Neural cell (in vitro differentiated cells): ENCODE measurements around the gene FAM177B. TPM values are rescaled to one million over a fixed set of nuclear protein-coding genes. Genes with fewer than 3 reads are reported as not detected.

ENCODE experiments used
- H2AFZ ChIP-seq: fragments of 200-600, 300-800 bp; sonication (generic), shearing (Covaris generic); 2 replicates; pipeline ENCODE4 v1.6.0; 2014; ENCODE audit warnings: low read depth, mild to moderate bottlenecking, antibody characterized with exemption, low read length, moderate library complexity
- H3F3A ChIP-seq: fragments of 200-600 bp; shearing (Covaris generic); 2 replicates; pipeline ENCODE4 v1.6.1; 2016; ENCODE audit warnings: mild to moderate bottlenecking, moderate library complexity, mixed read lengths, antibody characterized with exemption, low read length; ENCODE audit not compliant: insufficient read depth, poor library complexity, severe bottlenecking
- H3K27ac ChIP-seq: fragments of 200-600, 300-800 bp; sonication (generic), shearing (Covaris generic); 2 replicates; pipeline ENCODE4 v1.5.1; 2014; ENCODE audit warnings: mild to moderate bottlenecking, low read length, moderate library complexity
- H3K27me3 ChIP-seq: fragments of 300-800, 200-600 bp; sonication (generic), shearing (Covaris generic); 2 replicates; pipeline ENCODE4 v1.6.0; 2014; ENCODE audit warnings: mild to moderate bottlenecking, low read depth, low read length, moderate library complexity; ENCODE audit not compliant: insufficient read depth
- H3K36me3 ChIP-seq: fragments of 300-800, 200-600 bp; sonication (generic), shearing (Covaris generic); 2 replicates; pipeline ENCODE4 v1.5.1; 2014; ENCODE audit warnings: mild to moderate bottlenecking, antibody characterized with exemption, low read length, moderate library complexity; ENCODE audit not compliant: insufficient read depth
- H3K4me2 ChIP-seq: fragments of 300-800, 200-600 bp; sonication (generic), shearing (Covaris generic); 2 replicates; pipeline ENCODE4 v1.6.0; 2014; ENCODE audit warnings: mild to moderate bottlenecking, low read length
- H3K4me3 ChIP-seq: fragments of 300-800, 200-600 bp; sonication (generic), shearing (Covaris generic); 2 replicates; pipeline ENCODE4 v1.5.1; 2014; ENCODE audit warnings: mild to moderate bottlenecking, low read length, moderate library complexity
- H3K79me2 ChIP-seq: fragments of 200-600 bp; shearing (Covaris generic); replicated peaks from 2 replicates; pipeline ENCODE4 v1.6.0; 2014; ENCODE audit warnings: mild to moderate bottlenecking, low read length, moderate library complexity; ENCODE audit not compliant: insufficient read depth
- H3K9ac ChIP-seq: fragments of 300-800, 200-600 bp; sonication (generic), shearing (Covaris generic); 2 replicates; pipeline ENCODE4 v1.6.1; 2016; ENCODE audit warnings: mild to moderate bottlenecking, low read length, mixed read lengths
- H3K9me2 ChIP-seq: fragments of 200-600 bp; shearing (Covaris generic); 2 replicates; pipeline ENCODE4 v1.6.1; 2016; ENCODE audit warnings: mild to moderate bottlenecking, low read length, mixed read lengths; ENCODE audit not compliant: insufficient read depth
- H3K9me3 ChIP-seq: fragments of 200-600, 300-800 bp; sonication (generic), shearing (Covaris generic); 2 replicates; pipeline ENCODE4 v1.6.1; 2016; ENCODE audit warnings: mild to moderate bottlenecking, mixed run types, low read length, moderate library complexity, mixed read lengths
- H4K20me1 ChIP-seq: fragments of 200-600 bp; shearing (Covaris generic); 2 replicates; pipeline ENCODE4 v1.6.1; 2016; ENCODE audit warnings: mild to moderate bottlenecking, mixed run types; ENCODE audit not compliant: insufficient read depth
- EP300 ChIP-seq: fragments of 450-650 bp; conservative IDR thresholded peaks from 2 replicates; pipeline ENCODE4 v1.6.1; 2014; ENCODE audit warnings: antibody characterized with exemption, mild to moderate bottlenecking, moderate library complexity; ENCODE audit not compliant: poor library complexity, severe bottlenecking
- EZH2 ChIP-seq: fragments of 200-600, 300-800 bp; shearing (Covaris generic), sonication (generic); IDR thresholded peaks from 2 replicates; pipeline ENCODE4 v1.6.1; 2014; ENCODE audit warnings: antibody characterized with exemption, low read length, borderline replicate concordance, mild to moderate bottlenecking; ENCODE audit not compliant: insufficient read depth, poor library complexity, severe bottlenecking
- MXI1 ChIP-seq: fragments of 450-650 bp; conservative IDR thresholded peaks from 2 replicates; pipeline ENCODE4 v1.6.1; 2014; ENCODE audit warnings: antibody characterized with exemption, mild to moderate bottlenecking; ENCODE audit not compliant: poor library complexity, severe bottlenecking
- POLR2AphosphoS5 ChIP-seq: IDR thresholded peaks from 2 replicates; pipeline ENCODE4 v1.6.1; 2012
- RAD21 ChIP-seq: fragments of 450-650 bp; conservative IDR thresholded peaks from 2 replicates; pipeline ENCODE4 v1.6.1; 2014; ENCODE audit warnings: antibody characterized with exemption, mild to moderate bottlenecking, moderate library complexity
- SMC3 ChIP-seq: fragments of 450-650 bp; conservative IDR thresholded peaks from 2 replicates; pipeline ENCODE4 v1.6.1; 2014; ENCODE audit warnings: antibody characterized with exemption, mild to moderate bottlenecking, moderate library complexity; ENCODE audit not compliant: poor library complexity
- TAF1 ChIP-seq: IDR thresholded peaks from 2 replicates; pipeline ENCODE4 v1.6.1; 2012; ENCODE audit warnings: low read depth
- polyA minus RNA-seq: library from RNA; depleted of rRNA, polyadenylated mRNA; stranded (reverse); fragments of >200 nt; gene quantifications from 2 replicates; pipeline ENCODE4 v1.2.3, GENCODE V29; 2014
- polyA plus RNA-seq: library from polyadenylated mRNA; depleted of rRNA; stranded (reverse); fragments of >200 nt; gene quantifications from 2 replicates; pipeline ENCODE4 v1.2.3, GENCODE V29; 2014
- TF ChIP-seq, protein P1 (sequence below): fragments of 450-650 bp; IDR thresholded peaks from 2 replicates; pipeline ENCODE4 v1.5.1; 2014; ENCODE audit warnings: antibody characterized with exemption, mild to moderate bottlenecking, moderate library complexity; ENCODE audit not compliant: poor library complexity, severe bottlenecking
- TF ChIP-seq, protein P2 (sequence below): IDR thresholded peaks from 2 replicates; pipeline ENCODE4 v1.6.1; 2012; ENCODE audit warnings: borderline replicate concordance

Gene FAM177B
- polyA plus RNA-seq (not detected in 2 replicates), polyA minus RNA-seq (not detected in 2 replicates)

DNA sequence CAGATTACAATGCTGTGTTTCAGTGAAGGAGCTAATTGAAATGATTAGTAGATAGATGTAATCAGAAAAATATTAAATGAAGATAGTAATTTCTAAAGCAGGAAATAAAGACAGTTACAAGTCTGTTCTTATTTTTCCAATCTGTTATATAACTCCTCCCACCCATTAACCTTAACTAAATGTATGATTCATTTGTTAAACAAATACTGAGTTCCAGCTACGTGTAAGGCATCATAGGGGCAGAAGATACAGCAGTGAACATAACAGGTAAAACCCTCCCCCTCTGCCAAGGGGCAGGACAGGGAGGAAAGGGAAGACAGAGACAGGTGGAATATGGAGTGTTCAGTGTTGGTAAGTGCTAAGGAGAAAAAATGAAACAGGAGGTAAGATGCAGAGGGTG is at the start of gene FAM177B:
FAM177B (plus strand) TSS at position 231 of the 400 bp plus-strand sequence. CDS start 9,344 bp downstream, outside the sequence.
- no peaks in the 10 kb centered on the region for H3K36me3 ChIP-seq
- no peak within 1 kb of the TSS for H3K4me3 ChIP-seq
- H3K27me3 ChIP-seq, result no peaks in the 10 kb centered on the region
- H3K9me2 ChIP-seq, result no peaks in the 10 kb centered on the region
- no peaks in the 10 kb centered on the region for H4K20me1 ChIP-seq
- H3K79me2 ChIP-seq, result no peaks in the 10 kb centered on the region
- TF ChIP-seq RAD21 (no peak), SMC3 (no peak)
- TF ChIP-seq, protein P1, sequence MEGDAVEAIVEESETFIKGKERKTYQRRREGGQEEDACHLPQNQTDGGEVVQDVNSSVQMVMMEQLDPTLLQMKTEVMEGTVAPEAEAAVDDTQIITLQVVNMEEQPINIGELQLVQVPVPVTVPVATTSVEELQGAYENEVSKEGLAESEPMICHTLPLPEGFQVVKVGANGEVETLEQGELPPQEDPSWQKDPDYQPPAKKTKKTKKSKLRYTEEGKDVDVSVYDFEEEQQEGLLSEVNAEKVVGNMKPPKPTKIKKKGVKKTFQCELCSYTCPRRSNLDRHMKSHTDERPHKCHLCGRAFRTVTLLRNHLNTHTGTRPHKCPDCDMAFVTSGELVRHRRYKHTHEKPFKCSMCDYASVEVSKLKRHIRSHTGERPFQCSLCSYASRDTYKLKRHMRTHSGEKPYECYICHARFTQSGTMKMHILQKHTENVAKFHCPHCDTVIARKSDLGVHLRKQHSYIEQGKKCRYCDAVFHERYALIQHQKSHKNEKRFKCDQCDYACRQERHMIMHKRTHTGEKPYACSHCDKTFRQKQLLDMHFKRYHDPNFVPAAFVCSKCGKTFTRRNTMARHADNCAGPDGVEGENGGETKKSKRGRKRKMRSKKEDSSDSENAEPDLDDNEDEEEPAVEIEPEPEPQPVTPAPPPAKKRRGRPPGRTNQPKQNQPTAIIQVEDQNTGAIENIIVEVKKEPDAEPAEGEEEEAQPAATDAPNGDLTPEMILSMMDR, result no peak
- H3K9ac ChIP-seq, result no peak within 1 kb of the TSS
- H2AFZ ChIP-seq, result no peak within 1 kb of the TSS
- no peak within 1 kb of the TSS for H3K27ac ChIP-seq
- H3F3A ChIP-seq, result no peaks in the 10 kb centered on the region
- H3K9me3 ChIP-seq, result no peaks in the 10 kb centered on the region
- no peak within 1 kb of the TSS for H3K4me2 ChIP-seq

DNA sequence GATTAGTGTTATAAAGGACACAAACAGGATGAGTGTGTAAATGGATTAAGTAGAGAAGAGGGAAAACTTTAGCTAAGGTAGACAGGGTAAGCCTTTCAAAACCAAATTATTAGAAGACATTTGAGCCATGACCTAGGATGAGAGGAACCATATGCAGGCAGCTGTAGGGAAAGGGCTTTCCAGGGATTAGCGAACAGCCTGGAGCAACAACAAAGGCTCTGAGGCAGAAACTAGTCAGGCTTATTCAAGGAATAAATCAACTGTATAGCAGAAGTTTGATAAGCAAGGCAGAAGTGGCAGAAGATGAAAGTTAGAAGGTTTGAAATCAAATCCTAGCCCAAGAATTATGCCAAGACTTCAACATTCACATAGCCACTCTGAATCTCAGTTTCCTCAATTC is 46.0 kb upstream of the FAM177B start:
- Histone ChIP-seq H3K27ac (no peak overlapping the region), H3K9me3 (no peaks in the 10 kb centered on the region), H3K9me2 (no peaks in the 10 kb centered on the region), H3K4me3 (no peak overlapping the region), H3K27me3 (no peaks in the 10 kb centered on the region), H3K36me3 (no peaks in the 10 kb centered on the region), H2AFZ (no peak overlapping the region), H3K9ac (no peak overlapping the region), H3K79me2 (no peaks in the 10 kb centered on the region), H3K4me2 (no peak overlapping the region), H3F3A (no peaks in the 10 kb centered on the region), H4K20me1 (no peaks in the 10 kb centered on the region)
- TF ChIP-seq, protein P1, result no peak
- TF ChIP-seq EZH2, result no peak

DNA sequence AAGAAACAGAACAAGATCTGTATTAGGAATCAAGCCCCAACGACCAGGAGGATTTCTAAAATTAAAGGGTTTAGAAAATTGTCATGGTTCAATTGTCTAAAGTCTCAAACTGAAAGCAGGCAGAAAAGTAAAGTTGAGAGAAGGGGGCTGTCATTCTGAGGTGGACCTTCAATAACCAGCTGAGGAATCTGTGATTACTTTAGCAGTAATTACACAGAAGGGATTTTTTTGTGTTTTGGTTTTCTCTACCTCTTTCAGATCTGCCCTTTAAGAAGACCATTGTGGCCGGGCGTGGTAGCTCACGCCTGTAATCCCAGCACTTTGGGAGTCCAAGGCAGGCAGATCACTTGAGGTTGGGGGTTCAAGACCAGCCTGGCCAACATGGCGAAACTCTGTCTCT is 42.1 kb upstream of the FAM177B start:
- Histone ChIP-seq H4K20me1 (no peaks in the 10 kb centered on the region), H3K79me2 (no peaks in the 10 kb centered on the region), H3K9ac (no peak overlapping the region), H3K36me3 (no peaks in the 10 kb centered on the region), H3K27me3 (no peaks in the 10 kb centered on the region), H2AFZ (no peak overlapping the region), H3K4me2 (no peak overlapping the region), H3K4me3 (no peak overlapping the region), H3K9me2 (no peaks in the 10 kb centered on the region), H3K27ac (no peak overlapping the region), H3F3A (no peaks in the 10 kb centered on the region), H3K9me3 (no peaks in the 10 kb centered on the region)
- TF ChIP-seq, protein P1, result no peak
- TF ChIP-seq RAD21 (no peak), POLR2AphosphoS5 (no peak), SMC3 (no peak), MXI1 (no peak), TAF1 (no peak), EP300 (no peak), EZH2 (no peak)
- TF ChIP-seq, protein P2, sequence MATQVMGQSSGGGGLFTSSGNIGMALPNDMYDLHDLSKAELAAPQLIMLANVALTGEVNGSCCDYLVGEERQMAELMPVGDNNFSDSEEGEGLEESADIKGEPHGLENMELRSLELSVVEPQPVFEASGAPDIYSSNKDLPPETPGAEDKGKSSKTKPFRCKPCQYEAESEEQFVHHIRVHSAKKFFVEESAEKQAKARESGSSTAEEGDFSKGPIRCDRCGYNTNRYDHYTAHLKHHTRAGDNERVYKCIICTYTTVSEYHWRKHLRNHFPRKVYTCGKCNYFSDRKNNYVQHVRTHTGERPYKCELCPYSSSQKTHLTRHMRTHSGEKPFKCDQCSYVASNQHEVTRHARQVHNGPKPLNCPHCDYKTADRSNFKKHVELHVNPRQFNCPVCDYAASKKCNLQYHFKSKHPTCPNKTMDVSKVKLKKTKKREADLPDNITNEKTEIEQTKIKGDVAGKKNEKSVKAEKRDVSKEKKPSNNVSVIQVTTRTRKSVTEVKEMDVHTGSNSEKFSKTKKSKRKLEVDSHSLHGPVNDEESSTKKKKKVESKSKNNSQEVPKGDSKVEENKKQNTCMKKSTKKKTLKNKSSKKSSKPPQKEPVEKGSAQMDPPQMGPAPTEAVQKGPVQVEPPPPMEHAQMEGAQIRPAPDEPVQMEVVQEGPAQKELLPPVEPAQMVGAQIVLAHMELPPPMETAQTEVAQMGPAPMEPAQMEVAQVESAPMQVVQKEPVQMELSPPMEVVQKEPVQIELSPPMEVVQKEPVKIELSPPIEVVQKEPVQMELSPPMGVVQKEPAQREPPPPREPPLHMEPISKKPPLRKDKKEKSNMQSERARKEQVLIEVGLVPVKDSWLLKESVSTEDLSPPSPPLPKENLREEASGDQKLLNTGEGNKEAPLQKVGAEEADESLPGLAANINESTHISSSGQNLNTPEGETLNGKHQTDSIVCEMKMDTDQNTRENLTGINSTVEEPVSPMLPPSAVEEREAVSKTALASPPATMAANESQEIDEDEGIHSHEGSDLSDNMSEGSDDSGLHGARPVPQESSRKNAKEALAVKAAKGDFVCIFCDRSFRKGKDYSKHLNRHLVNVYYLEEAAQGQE, result no peak
